H9 (cell line): Measurements from ENCODE around the gene GPR156. TPM values are rescaled to one million over a fixed set of nuclear protein-coding genes. Genes with fewer than 3 reads are reported as not detected.

Experiments
- DNase-seq: peaks from one replicate; pipeline ENCODE4 v3.0.0-alpha.2; 2017
- H2AFZ ChIP-seq: one replicate; pipeline ENCODE4 v1.6.1; 2013; ENCODE audit warnings: mild to moderate bottlenecking, low read length, control low read depth, moderate library complexity
- H2AK5ac ChIP-seq: 2 replicates; pipeline ENCODE4 v1.6.1; 2013; ENCODE audit warnings: low read length, control low read depth, mixed read lengths; ENCODE audit not compliant: insufficient read length
- H2BK120ac ChIP-seq: one replicate; pipeline ENCODE4 v1.6.1; 2013; ENCODE audit warnings: low read depth, mild to moderate bottlenecking, low read length, control low read depth, inconsistent platforms; ENCODE audit not compliant: poor library complexity, severe bottlenecking
- H2BK12ac ChIP-seq: 2 replicates; pipeline ENCODE4 v1.6.1; 2013; ENCODE audit warnings: low read length, control low read depth, mixed read lengths, low read depth; ENCODE audit not compliant: insufficient read length
- H2BK15ac ChIP-seq: 2 replicates; pipeline ENCODE4 v1.6.1; 2013; ENCODE audit warnings: low read depth, low read length, control low read depth
- H2BK20ac ChIP-seq: one replicate; pipeline ENCODE4 v1.6.1; 2013; ENCODE audit warnings: low read depth, mild to moderate bottlenecking, low read length, control low read depth, inconsistent platforms; ENCODE audit not compliant: poor library complexity, severe bottlenecking
- H2BK5ac ChIP-seq: 2 replicates; pipeline ENCODE4 v1.6.1; 2013; ENCODE audit warnings: low read length, control low read depth, mixed read lengths; ENCODE audit not compliant: insufficient read length
- H3K14ac ChIP-seq: 2 replicates; pipeline ENCODE4 v1.6.1; 2013; ENCODE audit warnings: low read length, control low read depth; ENCODE audit not compliant: insufficient read depth
- H3K18ac ChIP-seq: 2 replicates; pipeline ENCODE4 v1.6.1; 2013; ENCODE audit warnings: low read depth, mild to moderate bottlenecking, mixed read lengths, low read length, control low read depth; ENCODE audit not compliant: insufficient read length
- H3K23ac ChIP-seq: 2 replicates; pipeline ENCODE4 v1.6.1; 2013; ENCODE audit warnings: low read length, control low read depth, mixed read lengths, low read depth; ENCODE audit not compliant: insufficient read length
- H3K23me2 ChIP-seq: 2 replicates; pipeline ENCODE4 v1.6.1; 2013; ENCODE audit warnings: low read depth, mild to moderate bottlenecking, mixed read lengths, low read length, control low read depth; ENCODE audit not compliant: insufficient read length, poor library complexity, severe bottlenecking
- H3K27ac ChIP-seq: 2 replicates; pipeline ENCODE4 v1.5.1; 2013; ENCODE audit warnings: low read length, control low read depth, mixed read lengths, low read depth; ENCODE audit not compliant: insufficient read length
- H3K27me3 ChIP-seq: 2 replicates; pipeline ENCODE4 v1.6.1; 2013; ENCODE audit warnings: low read length, control low read depth, inconsistent platforms; ENCODE audit not compliant: insufficient read depth
- H3K4ac ChIP-seq: 2 replicates; pipeline ENCODE4 v1.6.1; 2013; ENCODE audit warnings: low read depth, mild to moderate bottlenecking, control low read depth, inconsistent platforms, low read length, moderate library complexity
- H3K4me1 ChIP-seq: 2 replicates; pipeline ENCODE4 v1.6.1; 2013; ENCODE audit warnings: low read length, control low read depth, inconsistent platforms; ENCODE audit not compliant: insufficient read depth
- H3K4me2 ChIP-seq: 2 replicates; pipeline ENCODE4 v1.6.1; 2013; ENCODE audit warnings: low read length, control low read depth, mixed read lengths; ENCODE audit not compliant: insufficient read length, insufficient read depth
- H3K56ac ChIP-seq: 2 replicates; pipeline ENCODE4 v1.6.1; 2013; ENCODE audit warnings: low read depth, mild to moderate bottlenecking, mixed read lengths, low read length, control low read depth; ENCODE audit not compliant: insufficient read length
- H3K79me1 ChIP-seq: 2 replicates; pipeline ENCODE4 v1.6.1; 2013; ENCODE audit warnings: low read depth, mild to moderate bottlenecking, moderate library complexity, low read length, control low read depth, inconsistent platforms; ENCODE audit not compliant: insufficient read depth, poor library complexity, severe bottlenecking
- H3K79me2 ChIP-seq: 2 replicates; pipeline ENCODE4 v1.6.1; 2013; ENCODE audit warnings: low read length, control low read depth, inconsistent platforms; ENCODE audit not compliant: insufficient read depth
- H3K9ac ChIP-seq: 2 replicates; pipeline ENCODE4 v1.6.1; 2013; ENCODE audit warnings: low read length, control low read depth, mixed read lengths; ENCODE audit not compliant: insufficient read length; ENCODE audit errors: extremely low read depth
- H3K9me3 ChIP-seq: one replicate; pipeline ENCODE4 v1.6.1; 2013; ENCODE audit warnings: low read depth, low read length, inconsistent platforms; ENCODE audit not compliant: control insufficient read depth
- H3T11ph ChIP-seq: one replicate; pipeline ENCODE4 v1.6.1; 2013; ENCODE audit warnings: mild to moderate bottlenecking, low read length, control low read depth, inconsistent platforms
- H4K20me1 ChIP-seq: one replicate; pipeline ENCODE4 v1.6.1; 2013; ENCODE audit not compliant: control insufficient read depth, insufficient read length, insufficient read depth
- H4K5ac ChIP-seq: 2 replicates; pipeline ENCODE4 v1.6.1; 2013; ENCODE audit warnings: low read depth, mild to moderate bottlenecking, mixed read lengths, low read length, control low read depth; ENCODE audit not compliant: insufficient read length
- H4K8ac ChIP-seq: replicated peaks from 2 replicates; pipeline ENCODE4 v1.6.1; 2013; ENCODE audit warnings: low read length, control low read depth, mixed read lengths, low read depth; ENCODE audit not compliant: insufficient read length
- H4K91ac ChIP-seq: 2 replicates; pipeline ENCODE4 v1.6.1; 2013; ENCODE audit warnings: low read depth, mild to moderate bottlenecking, moderate library complexity, mixed read lengths, low read length, control low read depth; ENCODE audit not compliant: insufficient read length
- H3K27ac Mint-ChIP-seq, 3 experiments: 2 replicates in 2 of 3; 3 replicates in 1 of 3; pipeline ENCODE4 v1.8.0; 2020 to 2021; ENCODE audit warnings: mixed read lengths in 3 of 3, mild to moderate bottlenecking in 1 of 3, moderate library complexity in 1 of 3
- H3K27me3 Mint-ChIP-seq: 2 replicates; pipeline ENCODE4 v1.8.0; 2021; ENCODE audit warnings: low read depth, mild to moderate bottlenecking, moderate library complexity, mixed read lengths
- H3K36me3 Mint-ChIP-seq, 3 experiments: 2 replicates in 2 of 3; 3 replicates in 1 of 3; pipeline ENCODE4 v1.8.0; 2020 to 2021; ENCODE audit warnings: low read depth in 3 of 3, mixed read lengths in 3 of 3; ENCODE audit not compliant: insufficient read depth in 1 of 3
- H3K4me1 Mint-ChIP-seq, 2 experiments: 2 replicates each; pipeline ENCODE4 v1.8.0; 2020; ENCODE audit warnings: mixed read lengths in 2 of 2
- H3K4me3 Mint-ChIP-seq, 2 experiments: 2 replicates in 1 of 2; 3 replicates in 1 of 2; pipeline ENCODE4 v1.8.0; 2020 to 2021; ENCODE audit warnings: mild to moderate bottlenecking in 2 of 2, mixed read lengths in 2 of 2, moderate library complexity in 1 of 2
- H3K9me3 Mint-ChIP-seq, 2 experiments: 2 replicates in 1 of 2; 3 replicates in 1 of 2; pipeline ENCODE4 v1.8.0; 2020; ENCODE audit warnings: mild to moderate bottlenecking in 2 of 2, mixed read lengths in 2 of 2, moderate library complexity in 1 of 2
- WGBS: extraction: QIAGEN DNeasy Blood & Tissue Kit; methylation state at CpG from one replicate; pipeline ENCODE4 v1.1.7; 2013; ENCODE audit warnings: missing lambda C conversion rate, low lambda C conversion rate, mixed read lengths; ENCODE audit not compliant: insufficient read length; ENCODE audit errors: extremely low coverage; 5-methylcytosine and 5-hydroxymethylcytosine counted together
- total RNA-seq: library from RNA; stranded (reverse); gene quantifications from 2 replicates; pipeline ENCODE4 v1.2.1, GENCODE V29; 2021
- TF ChIP-seq, protein P1 (sequence below): fragments of 200-600 bp; sonication (generic); conservative IDR thresholded peaks from 3 replicates; pipeline ENCODE4 v1.8.0; 2021; ENCODE audit warnings: antibody characterized with exemption, mild to moderate bottlenecking

The GPR156 gene
- total RNA-seq, 1 experiment from 2014 or later = 1.8 TPM

GRCh38 chr3:120258009-120258408, 27.0 kb downstream of the GPR156 start:
- TF ChIP-seq, protein P1, sequence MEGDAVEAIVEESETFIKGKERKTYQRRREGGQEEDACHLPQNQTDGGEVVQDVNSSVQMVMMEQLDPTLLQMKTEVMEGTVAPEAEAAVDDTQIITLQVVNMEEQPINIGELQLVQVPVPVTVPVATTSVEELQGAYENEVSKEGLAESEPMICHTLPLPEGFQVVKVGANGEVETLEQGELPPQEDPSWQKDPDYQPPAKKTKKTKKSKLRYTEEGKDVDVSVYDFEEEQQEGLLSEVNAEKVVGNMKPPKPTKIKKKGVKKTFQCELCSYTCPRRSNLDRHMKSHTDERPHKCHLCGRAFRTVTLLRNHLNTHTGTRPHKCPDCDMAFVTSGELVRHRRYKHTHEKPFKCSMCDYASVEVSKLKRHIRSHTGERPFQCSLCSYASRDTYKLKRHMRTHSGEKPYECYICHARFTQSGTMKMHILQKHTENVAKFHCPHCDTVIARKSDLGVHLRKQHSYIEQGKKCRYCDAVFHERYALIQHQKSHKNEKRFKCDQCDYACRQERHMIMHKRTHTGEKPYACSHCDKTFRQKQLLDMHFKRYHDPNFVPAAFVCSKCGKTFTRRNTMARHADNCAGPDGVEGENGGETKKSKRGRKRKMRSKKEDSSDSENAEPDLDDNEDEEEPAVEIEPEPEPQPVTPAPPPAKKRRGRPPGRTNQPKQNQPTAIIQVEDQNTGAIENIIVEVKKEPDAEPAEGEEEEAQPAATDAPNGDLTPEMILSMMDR = no peak
- Mint-ChIP-seq H3K9me3 (peaks cover 40 to 42% of the 10 kb centered on the region in 2 experiments), H3K27me3 (no peaks in the 10 kb centered on the region; the same call in 1 of the 2 replicates), H3K27ac (no peak overlapping the region), H3K4me3 (no peak overlapping the region), H3K4me1 (no peaks in the 10 kb centered on the region; a peak in 3 of 4 replicates), H3K36me3 (peaks cover 11 to 16% (median 15%) of the 10 kb centered on the region in 3 experiments)
- H2BK5ac ChIP-seq = no peak overlapping the region
- H3K9me3 ChIP-seq = no peaks in the 10 kb centered on the region
- no peak overlapping the region for H3K4me2 ChIP-seq
- no peak overlapping the region for H3K23ac ChIP-seq
- no peak overlapping the region for H3K27ac ChIP-seq
- H3T11ph ChIP-seq = no peak overlapping the region
- H4K8ac ChIP-seq = no peak overlapping the region
- no CpG with 5 or more reads among the region's 1 CpG for WGBS
- H2BK120ac ChIP-seq = no peak overlapping the region
- no peaks in the 10 kb centered on the region for H3K23me2 ChIP-seq
- H3K79me2 ChIP-seq = no peaks in the 10 kb centered on the region
- H3K18ac ChIP-seq = no peak overlapping the region
- no peak for DNase-seq
- no peak overlapping the region for H2BK20ac ChIP-seq
- no peaks in the 10 kb centered on the region for H3K79me1 ChIP-seq
- no peak overlapping the region for H2BK15ac ChIP-seq
- no peak overlapping the region for H2AK5ac ChIP-seq
- H3K4ac ChIP-seq = no peak overlapping the region
- no peak overlapping the region for H2AFZ ChIP-seq
- no peak overlapping the region for H2BK12ac ChIP-seq
- no peak overlapping the region for H3K14ac ChIP-seq
- no peak overlapping the region for H4K5ac ChIP-seq
- H4K91ac ChIP-seq = no peak overlapping the region
- H3K56ac ChIP-seq = no peak overlapping the region
- no peaks in the 10 kb centered on the region for H4K20me1 ChIP-seq
- no peaks in the 10 kb centered on the region for H3K27me3 ChIP-seq
- H3K4me1 ChIP-seq = no peaks in the 10 kb centered on the region
- no peak overlapping the region for H3K9ac ChIP-seq
